ENCODE measurements around the gene TASP1. TPM values are rescaled to one million over a fixed set of nuclear protein-coding genes. Genes with fewer than 3 reads are reported as not detected.

Gene TASP1
- total RNA-seq, 1 experiment from 2014 or later, result 9.5 TPM

DNA sequence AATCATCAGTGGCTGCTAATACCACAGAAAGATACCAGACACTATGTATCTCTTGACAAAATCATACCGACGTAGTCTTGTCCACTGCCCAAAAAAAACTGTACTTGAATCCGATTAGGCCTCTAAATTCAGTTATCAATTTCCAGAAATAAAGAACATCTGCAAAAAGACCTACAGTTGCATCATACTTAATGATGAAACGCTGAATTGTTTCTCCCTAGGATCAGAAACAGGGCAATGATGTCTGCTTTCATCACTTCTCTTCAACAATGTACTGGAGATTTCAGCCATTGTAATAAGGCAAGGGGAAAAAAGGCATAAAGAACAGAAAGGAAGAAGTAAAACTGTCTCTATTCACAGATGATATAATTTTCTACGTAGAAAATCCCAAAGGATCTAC lies 152.0 kb downstream of the TASP1 start:
- no peak overlapping the region for H3K56ac ChIP-seq (ENCODE audit: insufficient read length, low read depth, low read length)
- H2BK120ac ChIP-seq (ENCODE audit: low read depth, low read length, poor library complexity, severe bottlenecking), result no peak overlapping the region
- no peak overlapping the region for H3K18ac ChIP-seq (ENCODE audit: insufficient read length, low read depth, low read length)
- no peak overlapping the region for H3K4me3 Mint-ChIP-seq
- H4K91ac ChIP-seq (ENCODE audit: insufficient read length, low read depth, low read length), result no peak overlapping the region
- no peak overlapping the region for H3K4me2 ChIP-seq (ENCODE audit: insufficient read depth, insufficient read length, low read length)
- H3K4me1 ChIP-seq (ENCODE audit: insufficient read depth, low read length), result no peaks in the 10 kb centered on the region; the same call in 1 of the 2 replicates
- H3T11ph ChIP-seq (ENCODE audit: low read length), result no peak overlapping the region
- H3K27ac Mint-ChIP-seq, result no peak overlapping the region
- H3K4ac ChIP-seq (ENCODE audit: low read depth, low read length), result no peak overlapping the region
- H3K79me2 ChIP-seq (ENCODE audit: insufficient read depth, low read length), result no peaks in the 10 kb centered on the region
- H3K23me2 ChIP-seq (ENCODE audit: insufficient read length, low read depth, low read length, poor library complexity, severe bottlenecking), result no peaks in the 10 kb centered on the region
- no peak overlapping the region for H4K8ac ChIP-seq (replicated peaks; ENCODE audit: insufficient read length, low read depth, low read length)
- H3K4me1 Mint-ChIP-seq, result peaks cover 14 to 17% of the 10 kb centered on the region in 2 experiments
- H3K9ac ChIP-seq (ENCODE audit: extremely low read depth, insufficient read length, low read length), result no peak overlapping the region
- peaks cover 7 to 9% (median 9%) of the 10 kb centered on the region in 3 experiments for H3K36me3 Mint-ChIP-seq (ENCODE audit: insufficient read depth in 1 of 3, low read depth in 3 of 3)
- H3K27me3 Mint-ChIP-seq (ENCODE audit: low read depth), result no peaks in the 10 kb centered on the region
- WGBS (ENCODE audit: extremely low coverage, insufficient read length, low lambda C conversion rate), result no CpG with 5 or more reads among the region's 5 CpGs
- H2BK20ac ChIP-seq (ENCODE audit: low read depth, low read length, poor library complexity, severe bottlenecking), result no peak overlapping the region
- no peak overlapping the region for H2BK12ac ChIP-seq (ENCODE audit: insufficient read length, low read depth, low read length)
- no peak overlapping the region for H2AK5ac ChIP-seq (ENCODE audit: insufficient read length, low read length)
- no peaks in the 10 kb centered on the region for H4K20me1 ChIP-seq (ENCODE audit: control insufficient read depth, insufficient read depth, insufficient read length)
- H3K9me3 ChIP-seq (ENCODE audit: control insufficient read depth, low read depth, low read length), result no peaks in the 10 kb centered on the region
- DNase-seq, result no peak
- no peak overlapping the region for H4K5ac ChIP-seq (ENCODE audit: insufficient read length, low read depth, low read length)
- no peak overlapping the region for H2BK5ac ChIP-seq (ENCODE audit: insufficient read length, low read length)
- H3K27ac ChIP-seq (ENCODE audit: insufficient read length, low read depth, low read length), result no peak overlapping the region
- no peaks in the 10 kb centered on the region for H3K27me3 ChIP-seq (ENCODE audit: insufficient read depth, low read length)
- H3K79me1 ChIP-seq (ENCODE audit: insufficient read depth, low read depth, low read length, poor library complexity, severe bottlenecking), result no peaks in the 10 kb centered on the region
- no peak overlapping the region for H3K14ac ChIP-seq (ENCODE audit: insufficient read depth, low read length)
- no peak overlapping the region for H3K23ac ChIP-seq (ENCODE audit: insufficient read length, low read depth, low read length)
- no peaks in the 10 kb centered on the region for H3K9me3 Mint-ChIP-seq
- H2AFZ ChIP-seq (ENCODE audit: low read length), result no peak overlapping the region
- H2BK15ac ChIP-seq (ENCODE audit: low read depth, low read length), result no peak overlapping the region
- TF ChIP-seq, protein P1, sequence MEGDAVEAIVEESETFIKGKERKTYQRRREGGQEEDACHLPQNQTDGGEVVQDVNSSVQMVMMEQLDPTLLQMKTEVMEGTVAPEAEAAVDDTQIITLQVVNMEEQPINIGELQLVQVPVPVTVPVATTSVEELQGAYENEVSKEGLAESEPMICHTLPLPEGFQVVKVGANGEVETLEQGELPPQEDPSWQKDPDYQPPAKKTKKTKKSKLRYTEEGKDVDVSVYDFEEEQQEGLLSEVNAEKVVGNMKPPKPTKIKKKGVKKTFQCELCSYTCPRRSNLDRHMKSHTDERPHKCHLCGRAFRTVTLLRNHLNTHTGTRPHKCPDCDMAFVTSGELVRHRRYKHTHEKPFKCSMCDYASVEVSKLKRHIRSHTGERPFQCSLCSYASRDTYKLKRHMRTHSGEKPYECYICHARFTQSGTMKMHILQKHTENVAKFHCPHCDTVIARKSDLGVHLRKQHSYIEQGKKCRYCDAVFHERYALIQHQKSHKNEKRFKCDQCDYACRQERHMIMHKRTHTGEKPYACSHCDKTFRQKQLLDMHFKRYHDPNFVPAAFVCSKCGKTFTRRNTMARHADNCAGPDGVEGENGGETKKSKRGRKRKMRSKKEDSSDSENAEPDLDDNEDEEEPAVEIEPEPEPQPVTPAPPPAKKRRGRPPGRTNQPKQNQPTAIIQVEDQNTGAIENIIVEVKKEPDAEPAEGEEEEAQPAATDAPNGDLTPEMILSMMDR (conservative IDR thresholded peaks at IDR 0.05), result no peak

Measured in H9 (cell line).